Metanephros (tissue), 1 donor: Measurements from ENCODE around the gene ADRA2B. TPM values are rescaled to one million over a fixed set of nuclear protein-coding genes. Genes with fewer than 3 reads are reported as not detected.

Experiments
- total RNA-seq: library from RNA; depleted of rRNA; stranded (reverse); fragments of >200 nt; gene quantifications from one replicate; pipeline ENCODE4 v1.2.3, GENCODE V29; 2014

Gene ADRA2B
- total RNA-seq: 4.6 TPM

GRCh38 chr2:96116424-96116878 is at the start of gene ADRA2B:
ADRA2B (minus strand) TSS chr2:96116571; CDS start chr2:96116149, 422 bp downstream.

GRCh38 chr2:96145036-96145847 is 28.9 kb upstream of the ADRA2B start, which contains the start of gene DUSP2:
DUSP2 (minus strand) TSS chr2:96145440; CDS start chr2:96145354, 86 bp downstream.

GRCh38 chr2:96138179-96139145 is 22.1 kb upstream of the ADRA2B start, which contains the start of gene ASTL:
ASTL (minus strand) TSS chr2:96138502; CDS start chr2:96138436, 66 bp downstream.

Other genes with a start within 250 kb of the ADRA2B start
- gene ANKRD36C, start 124.7 kb downstream of the ADRA2B start, total RNA-seq: 111 TPM
- 2.0 TPM for gene GPAT2, start 81.7 kb downstream of the ADRA2B start, total RNA-seq
- 0.18 TPM for gene ASTL, start 21.9 kb upstream of the ADRA2B start, total RNA-seq
- 15.6 TPM for gene DUSP2, start 28.9 kb upstream of the ADRA2B start, total RNA-seq
- gene STARD7, start 92.3 kb upstream of the ADRA2B start, total RNA-seq: 160 TPM
- 30.4 TPM for gene TMEM127, start 149.4 kb upstream of the ADRA2B start, total RNA-seq
- 184 TPM for gene CIAO1, start 149.7 kb upstream of the ADRA2B start, total RNA-seq
- 114 TPM for gene SNRNP200, start 189.0 kb upstream of the ADRA2B start, total RNA-seq
- 3.2 TPM for gene ITPRIPL1, start 208.7 kb upstream of the ADRA2B start, total RNA-seq
- gene NCAPH, start 219.2 kb upstream of the ADRA2B start, total RNA-seq: 6.0 TPM